HepG2 (cell line): ENCODE measurements around the gene DLEC1. TPM values are rescaled to one million over a fixed set of nuclear protein-coding genes. Genes with fewer than 3 reads are reported as not detected.

Experiments
- FOXO4 ChIP-seq: sonication (generic); formaldehyde crosslinking; conservative IDR thresholded peaks from 2 replicates; pipeline ENCODE4 v1.8.1; 2023; ENCODE audit warnings: missing genetic modification reagents
- MXD3 ChIP-seq: IDR thresholded peaks from 2 replicates; pipeline ENCODE4 v1.6.1; 2016; ENCODE audit warnings: mild to moderate bottlenecking, missing biosample characterization, missing genetic modification reagents
- SMARCC2 ChIP-seq: fragments of 450-650 bp; IDR thresholded peaks from 2 replicates; pipeline ENCODE4 v1.6.1; 2017; ENCODE audit warnings: antibody characterized with exemption, mild to moderate bottlenecking
- TRIM24 ChIP-seq: sonication (generic); formaldehyde crosslinking; IDR thresholded peaks from 2 replicates; pipeline ENCODE4 v1.8.0; 2022; ENCODE audit warnings: mild to moderate bottlenecking, missing genetic modification reagents
- USF2 ChIP-seq, 2 experiments: sonication (generic) in 1 of 2; formaldehyde crosslinking in 1 of 2; IDR thresholded peaks; 2 replicates each; pipeline versions ENCODE4 v1.5.1 to v1.6.1; 2011 to 2020; ENCODE audit warnings: borderline replicate concordance in 1 of 2, low read depth in 1 of 2, low read length in 1 of 2, mild to moderate bottlenecking in 1 of 2, missing genetic modification reagents in 1 of 2, moderate library complexity in 1 of 2
- ZBTB2 ChIP-seq: sonication (generic); formaldehyde crosslinking; IDR thresholded peaks from 2 replicates; pipeline ENCODE4 v1.8.0; 2022; ENCODE audit warnings: low read depth, missing genetic modification reagents
- ZNF263 ChIP-seq: sonication (generic); formaldehyde crosslinking; IDR thresholded peaks from 2 replicates; pipeline ENCODE4 v1.4.0; 2020; ENCODE audit warnings: missing genetic modification reagents
- ZNF276 ChIP-seq: sonication (generic); formaldehyde crosslinking; IDR thresholded peaks from 2 replicates; pipeline ENCODE4 v1.4.0; 2020; ENCODE audit warnings: mild to moderate bottlenecking, low read depth, missing genetic modification reagents
- ZNF318 ChIP-seq: sonication (generic); formaldehyde crosslinking; IDR thresholded peaks from 2 replicates; pipeline ENCODE4 v1.4.0; 2020; ENCODE audit warnings: mild to moderate bottlenecking, missing genetic modification reagents
- ZNF383 ChIP-seq: sonication (generic); formaldehyde crosslinking; IDR thresholded peaks from 2 replicates; pipeline ENCODE4 v1.4.0; 2020; ENCODE audit warnings: missing genetic modification reagents, mild to moderate bottlenecking, borderline replicate concordance
- ZNF543 ChIP-seq: sonication (generic); formaldehyde crosslinking; IDR thresholded peaks from 2 replicates; pipeline ENCODE4 v1.4.0; 2020; ENCODE audit warnings: mild to moderate bottlenecking, missing genetic modification reagents
- ZNF678 ChIP-seq: sonication (generic); formaldehyde crosslinking; IDR thresholded peaks from 2 replicates; pipeline ENCODE4 v1.4.0; 2020; ENCODE audit warnings: mild to moderate bottlenecking, missing genetic modification reagents
- polyA plus RNA-seq, 8 experiments: library from polyadenylated mRNA; depleted of rRNA in 3 of 8; stranded (reverse) in 7 of 8; unstranded in 1 of 8; fragments of >200 nt; fragmentation: Illumina TruSeq in 4 of 8; extraction: Trizol in 4 of 8; gene quantifications; 2 replicates each; pipeline versions ENCODE4 v1.2.1 to v1.2.3, GENCODE V29; 2011 to 2016; ENCODE audit warnings: low read depth in 4 of 8, missing spikeins in 1 of 8, mixed read lengths in 1 of 8; ENCODE audit not compliant: insufficient read depth in 1 of 8
- total RNA-seq, 5 experiments: library from RNA; depleted of rRNA; stranded (reverse); fragments of >200 nt; fragmentation: Illumina TruSeq; extraction: Trizol; gene quantifications; 2 replicates each; pipeline ENCODE4 v1.2.3, GENCODE V29; 2016; ENCODE audit warnings: low read depth in 1 of 5

Gene DLEC1
- total and polyA plus RNA-seq, 2 of the 13 experiments (the other 11 are each of a cell fraction or from before 2014, with no cell fraction given), result 0.09 TPM; not detected in 1

- peak; percentile 25; the same call in 1 of the 2 replicates for TF ChIP-seq USF2 (IDR thresholded peaks at IDR 0.05; ENCODE audit: low read depth, low read length)
- no peak for TF ChIP-seq USF2 (CRISPR knock-in tag; IDR thresholded peaks at IDR 0.05; ENCODE audit: borderline replicate concordance)
- no peak for TF ChIP-seq ZNF678 (CRISPR knock-in tag)
- TF ChIP-seq ZNF318 (CRISPR knock-in tag), result no peak
- no peak for TF ChIP-seq FOXO4 (CRISPR knock-in tag)
- TF ChIP-seq ZNF263, result no peak
- TF ChIP-seq MXD3 (CRISPR knock-in tag), result no peak
- TF ChIP-seq ZBTB2, result no peak
- TF ChIP-seq ZNF276, result no peak
- TF ChIP-seq ZNF543 (CRISPR knock-in tag), result no peak
- TF ChIP-seq SMARCC2, result no peak
- no peak for TF ChIP-seq ZNF383 (CRISPR knock-in tag)
- no peak for TF ChIP-seq TRIM24 (CRISPR knock-in tag)
Measured at GRCh38 chr3:38117748-38118420, 78.9 kb downstream of the DLEC1 start (continued).
